Stimulated activated CD4-positive, alpha-beta T cell treated with anti-CD3 and anti-CD28 coated beads, TNF-alpha, amount 100 ng/mL, for 1 hour (primary cell): ENCODE measurements around the gene TTC28.
"Not testable (repeated sequence)": the region's sequence is repeated elsewhere in the genome, so short reads cannot be mapped to it uniquely, and the experiment has no call there.

Experiments used
- DNase-seq, 3 donors: peaks; one replicate each; pipeline ENCODE4 v3.0.0-alpha.2; 2020; ENCODE audit warnings: low read depth in 3 of 3, low spot score in 1 of 3

TTC28 gene

GRCh38 chr22:28366856-28367255 lies 312.8 kb downstream of the TTC28 start:
- no peak for DNase-seq

GRCh38 chr22:28365371-28365770 lies 314.3 kb downstream of the TTC28 start:
- DNase-seq, result no peak

- DNase-seq, result not testable (repeated sequence)
These were observed 315.5 kb downstream of the TTC28 start for GRCh38 chr22:28364105-28364504.

GRCh38 chr22:28360939-28361338 lies 318.7 kb downstream of the TTC28 start:
- no peak for DNase-seq

- no peak for DNase-seq
These were observed 321.3 kb downstream of the TTC28 start for GRCh38 chr22:28358312-28358711.

GRCh38 chr22:28357193-28357592 lies 322.4 kb downstream of the TTC28 start:
- no peak for DNase-seq

- no peak for DNase-seq
These were observed 328.2 kb downstream of the TTC28 start for GRCh38 chr22:28351476-28351875.

GRCh38 chr22:28348613-28349609 lies 330.7 kb downstream of the TTC28 start:
- DNase-seq, result no peak

- no peak for DNase-seq
These were observed 333.3 kb downstream of the TTC28 start for GRCh38 chr22:28346308-28346707.

GRCh38 chr22:28344918-28345703 lies 334.5 kb downstream of the TTC28 start:
- DNase-seq, result no peak

- DNase-seq, result no peak
These were observed 338.6 kb downstream of the TTC28 start for GRCh38 chr22:28341001-28341400.

- DNase-seq, result no peak
These were observed 346.6 kb downstream of the TTC28 start for GRCh38 chr22:28333088-28333487.

- DNase-seq, result no peak
These were observed 347.2 kb downstream of the TTC28 start for GRCh38 chr22:28332410-28332809.

- DNase-seq, result no peak
These were observed 347.9 kb downstream of the TTC28 start for GRCh38 chr22:28331695-28332094.

GRCh38 chr22:28329186-28330073 lies 350.2 kb downstream of the TTC28 start:
- no peak for DNase-seq

GRCh38 chr22:28328756-28329155 lies 350.9 kb downstream of the TTC28 start:
- DNase-seq, result no peak

- DNase-seq, result no peak
These were observed 363.6 kb downstream of the TTC28 start for GRCh38 chr22:28316014-28316413.

- DNase-seq, result no peak
These were observed 364.7 kb downstream of the TTC28 start for GRCh38 chr22:28314959-28315358.

- DNase-seq, result no peak
These were observed 369.3 kb downstream of the TTC28 start for GRCh38 chr22:28310299-28310698.

- DNase-seq, result no peak
These were observed 379.9 kb downstream of the TTC28 start for GRCh38 chr22:28299753-28300152.

GRCh38 chr22:28299309-28299708 lies 380.3 kb downstream of the TTC28 start:
- no peak for DNase-seq
